CD4-positive, alpha-beta T cell (primary cell): Measurements from ENCODE around the gene EML3. TPM values are rescaled to one million over a fixed set of nuclear protein-coding genes. Genes with fewer than 3 reads are reported as not detected.
"Not testable (repeated sequence)": the region's sequence is repeated elsewhere in the genome, so short reads cannot be mapped to it uniquely, and the experiment has no call there.

Source experiments
- ATAC-seq: fragments of 200-7000 bp; cut with Tn5 transposase; one replicate; pipeline ENCODE4 v1.10.0; 2022; ENCODE audit warnings: mild to moderate bottlenecking; ENCODE audit not compliant: poor library complexity
- CTCF ChIA-PET: fragments of 350-600 bp; sonication (Branson Sonifier 250); formaldehyde crosslinking; loops from one replicate; lab custom pipeline; 2021; ENCODE audit warnings: antibody characterized with exemption, inconsistent platforms; lab: Charles Lee
- POLR2A ChIA-PET: fragments of 350-600 bp; sonication (Branson Sonifier 250); formaldehyde crosslinking; loops from one replicate; lab custom pipeline; 2021; ENCODE audit warnings: antibody characterized with exemption, inconsistent platforms; lab: Charles Lee
- DNase-seq, 14 experiments: peaks; one replicate each; pipeline ENCODE4 v3.0.0-alpha.2; 2013 to 2020; ENCODE audit warnings: mixed read lengths in 2 of 14
- H3K27ac ChIP-seq, 2 donors: one replicate each; pipeline versions ENCODE4 v1.5.1 to v1.7.0; 2013; ENCODE audit warnings: low read length in 2 of 2, low read depth in 1 of 2, mild to moderate bottlenecking in 1 of 2
- H3K27me3 ChIP-seq, 2 experiments: 1 replicate in 1 of 2; 2 replicates in 1 of 2; pipeline versions ENCODE4 v1.6.1 to v1.7.0; 2013; ENCODE audit warnings: low read length in 2 of 2, control low read depth in 1 of 2, mild to moderate bottlenecking in 1 of 2, moderate library complexity in 1 of 2; ENCODE audit not compliant: insufficient read depth in 2 of 2, control insufficient read depth in 1 of 2
- H3K36me3 ChIP-seq: one replicate; pipeline ENCODE4 v1.6.1; 2013; ENCODE audit warnings: low read length, control low read depth; ENCODE audit not compliant: insufficient read depth
- H3K4me1 ChIP-seq: one replicate; pipeline ENCODE4 v1.6.1; 2013; ENCODE audit warnings: low read length, control low read depth; ENCODE audit not compliant: insufficient read depth
- H3K4me3 ChIP-seq: one replicate; pipeline ENCODE4 v1.5.1; 2013; ENCODE audit warnings: mild to moderate bottlenecking, low read length, moderate library complexity
- H3K9me3 ChIP-seq, 2 experiments: 1 replicate in 1 of 2; 2 replicates in 1 of 2; pipeline versions ENCODE4 v1.6.1 to v1.7.0; 2013; ENCODE audit warnings: low read length in 2 of 2, mild to moderate bottlenecking in 2 of 2, control low read depth in 1 of 2, moderate library complexity in 1 of 2; ENCODE audit not compliant: control insufficient read depth in 1 of 2, insufficient read depth in 1 of 2
- H3K27ac Mint-ChIP-seq: one replicate; pipeline ENCODE4 v1.8.0; 2020; ENCODE audit warnings: mixed read lengths
- H3K27me3 Mint-ChIP-seq: one replicate; pipeline ENCODE4 v1.8.0; 2021; ENCODE audit warnings: mixed read lengths
- H3K36me3 Mint-ChIP-seq: one replicate; pipeline ENCODE4 v1.8.0; 2021; ENCODE audit warnings: low read depth, mixed read lengths
- H3K4me1 Mint-ChIP-seq: one replicate; pipeline ENCODE4 v1.8.0; 2021; ENCODE audit warnings: low read depth, mixed read lengths
- H3K4me3 Mint-ChIP-seq: one replicate; pipeline ENCODE4 v1.8.0; 2020; ENCODE audit warnings: mild to moderate bottlenecking, mixed read lengths
- H3K9me3 Mint-ChIP-seq: one replicate; pipeline ENCODE4 v1.8.0; 2020; ENCODE audit warnings: mixed read lengths
- CTCF ChIP-seq: fragments of 200-600 bp; IDR thresholded peaks from one replicate; pipeline ENCODE4 v1.8.0; 2022; ENCODE audit warnings: antibody characterized with exemption, mild to moderate bottlenecking
- intact Hi-C, 2 experiments: fragments of 100-400 bp; cut with DNase I in 1 of 2; cut with micrococcal nuclease in 1 of 2; formaldehyde crosslinking; loops; one replicate each; pipeline versions ENCODE4 v1.15.1 to v1.9.0; 2023 to 2025; cut with DNase I, micrococcal nuclease
- total RNA-seq, 174 experiments: library from RNA in 2 of 174; stranded (reverse) in 2 of 174; gene quantifications; one replicate each; pipeline ENCODE4 v1.2.3 and lab custom pipeline; 2021 to 2026

EML3 gene
- total RNA-seq, 2 experiments from 2014 or later, result 142 to 144 TPM

DNA sequence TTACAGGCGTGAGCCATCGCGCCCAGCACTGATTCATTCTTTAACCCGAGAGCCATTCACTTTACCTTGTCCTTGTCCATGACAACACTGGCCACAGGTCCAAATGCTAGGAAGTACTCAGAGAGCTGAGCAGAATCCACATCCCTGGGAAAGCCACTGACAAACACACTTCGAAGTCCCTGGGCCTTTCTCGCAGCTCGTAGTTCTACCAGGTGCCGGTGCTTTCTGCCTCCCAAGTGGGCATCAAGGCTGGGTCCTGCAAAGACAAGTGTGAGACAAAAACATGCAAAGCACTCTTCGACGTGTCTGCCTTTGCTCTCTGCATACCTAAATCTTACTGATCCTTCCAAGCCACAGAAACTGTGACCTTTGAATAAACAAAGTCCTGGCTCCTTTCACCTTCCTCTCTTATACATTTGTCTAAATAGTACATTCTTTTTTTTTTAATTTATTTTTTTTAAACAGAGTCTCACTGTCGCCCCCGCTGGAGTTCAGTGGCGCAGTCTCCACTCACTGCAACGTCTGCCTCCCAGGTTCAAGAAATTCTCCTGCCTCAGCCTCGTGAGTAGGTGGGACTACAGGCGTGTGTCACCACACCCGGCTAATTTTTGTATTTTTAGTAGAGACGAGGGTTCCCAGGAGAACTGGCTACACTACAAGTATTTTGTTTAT, 23.5 kb downstream of the EML3 start:
- ChIA-PET CTCF (no interaction called here), POLR2A (interaction anchor here (1.8 to 2.0 kb wide), 2 partner anchors 15 to 76 kb away, joined by 4 to 9 read pairs; partner anchors contain the start of genes C11orf98, CSKMT and EEF1G)
- Mint-ChIP-seq H3K36me3 (peaks cover 60% of the 10 kb centered on the region), H3K9me3 (no peaks in the 10 kb centered on the region), H3K27ac (peak overlapping the region; percentile 89), H3K4me3 (peak overlapping the region; percentile 91), H3K4me1 (peaks cover 56% of the 10 kb centered on the region), H3K27me3 (no peaks in the 10 kb centered on the region)
- no peaks in the 10 kb centered on the region for H3K9me3 ChIP-seq
- H3K4me3 ChIP-seq, result no peak overlapping the region
- H3K27me3 ChIP-seq, result no peaks in the 10 kb centered on the region
- no peak overlapping the region for H3K27ac ChIP-seq
- H3K36me3 ChIP-seq, result peaks cover 45% of the 10 kb centered on the region
- intact Hi-C loops, result no loop called here
- H3K4me1 ChIP-seq, result peaks cover 38% of the 10 kb centered on the region
- ATAC-seq (no peak), DNase-seq (peak in 2 of 14 experiments; percentile 38 to 57)
- no peak for TF ChIP-seq CTCF

- H3K4me3 ChIP-seq, intact Hi-C loops, ATAC-seq, H3K27me3 ChIP-seq, H3K4me1 ChIP-seq, H3K27ac ChIP-seq, H3K9me3 ChIP-seq, H3K9me3 Mint-ChIP-seq, DNase-seq, CTCF ChIA-PET, H3K27ac Mint-ChIP-seq, H3K27me3 Mint-ChIP-seq, H3K4me3 Mint-ChIP-seq: not testable (repeated sequence)
- Mint-ChIP-seq H3K36me3 (peaks cover 59% of the 10 kb centered on the region), H3K4me1 (peaks cover 20% of the 10 kb centered on the region)
- POLR2A ChIA-PET, result interaction anchor here (1.2 kb wide), 1 partner anchor 11 kb away, joined by 6 read pairs; the partner anchor contains the start of gene EEF1G
- H3K36me3 ChIP-seq, result peaks cover 58% of the 10 kb centered on the region
Measured at GRCh38 chr11:62585356-62585755, 27.2 kb downstream of the EML3 start.

- POLR2A ChIA-PET, result interaction anchor here (1.2 to 4.4 kb wide), 2 partner anchors 10 to 146 kb away, joined by 3 to 19 read pairs; partner anchors contain the start of genes HNRNPUL2 and TUT1
- ATAC-seq, intact Hi-C loops, H3K27ac Mint-ChIP-seq, H3K4me1 Mint-ChIP-seq, H3K4me3 Mint-ChIP-seq, H3K27me3 ChIP-seq, H3K27ac ChIP-seq, H3K4me3 ChIP-seq, H3K4me1 ChIP-seq, H3K9me3 ChIP-seq, H3K27me3 Mint-ChIP-seq, DNase-seq, CTCF ChIA-PET, H3K9me3 Mint-ChIP-seq: not testable (repeated sequence)
- H3K36me3 Mint-ChIP-seq, result peaks cover 69% of the 10 kb centered on the region
- H3K36me3 ChIP-seq, result peaks cover 60% of the 10 kb centered on the region
Measured at GRCh38 chr11:62581735-62582134, 30.8 kb downstream of the EML3 start.

DNA sequence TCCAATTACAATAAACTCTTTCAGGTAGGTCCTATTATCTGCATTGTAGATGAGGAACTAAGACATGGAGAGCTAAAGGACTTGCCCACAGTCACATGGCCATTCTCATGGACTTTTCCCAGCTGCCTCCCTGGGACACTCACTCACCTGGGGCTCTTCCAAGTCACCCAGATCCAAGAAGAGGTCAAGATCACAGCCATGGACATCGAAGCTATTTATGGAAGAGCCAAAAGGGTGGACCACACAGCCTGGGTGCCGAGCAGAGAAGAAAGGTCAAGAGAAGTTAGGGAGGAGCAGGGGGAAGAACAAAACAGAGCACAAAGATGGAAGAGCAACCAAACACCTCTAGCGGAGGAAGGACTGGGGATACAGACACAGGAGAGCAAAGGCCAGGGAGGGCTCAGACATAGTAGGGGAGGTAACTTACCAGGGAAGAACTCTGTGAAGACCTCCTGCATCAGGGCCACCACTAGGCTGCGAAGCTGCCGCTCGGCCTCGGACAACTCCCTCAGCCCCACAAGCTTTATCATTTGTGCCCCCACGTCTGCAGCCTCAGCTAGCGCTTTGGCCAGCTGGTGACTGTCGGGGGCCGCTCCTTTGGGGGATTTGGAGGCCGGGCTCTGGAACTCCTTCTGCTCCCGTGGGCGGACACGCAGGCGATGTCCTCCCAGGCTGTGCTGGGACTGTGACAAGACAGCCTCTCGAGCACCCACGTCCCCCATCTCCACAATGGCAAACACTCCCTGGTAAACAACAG, 31.4 kb downstream of the EML3 start:
- H3K36me3 Mint-ChIP-seq, result peaks cover 72% of the 10 kb centered on the region
- no peak overlapping the region for H3K27ac ChIP-seq
- intact Hi-C loops, result no loop called here
- H3K9me3 Mint-ChIP-seq, result no peaks in the 10 kb centered on the region
- no peak overlapping the region for H3K27ac Mint-ChIP-seq
- POLR2A ChIA-PET, result interaction anchor here (1.2 to 4.4 kb wide), 2 partner anchors 11 to 146 kb away, joined by 3 to 19 read pairs; partner anchors contain the start of genes HNRNPUL2 and TUT1
- no peaks in the 10 kb centered on the region for H3K4me1 ChIP-seq
- H3K27me3 ChIP-seq, result no peaks in the 10 kb centered on the region
- TF ChIP-seq CTCF, result no peak
- H3K36me3 ChIP-seq, result peaks cover 64% of the 10 kb centered on the region
- H3K4me3 ChIP-seq, result no peak overlapping the region
- CTCF ChIA-PET, result interaction anchor here (0.6 kb wide), 2 partner anchors 92 to 268 kb away, joined by 3 to 4 read pairs; no protein-coding TSS in a partner anchor
- H3K4me1 Mint-ChIP-seq, result no peaks in the 10 kb centered on the region
- no peak overlapping the region for H3K4me3 Mint-ChIP-seq
- H3K9me3 ChIP-seq, result no peaks in the 10 kb centered on the region
- no peak for ATAC-seq
- no peak for DNase-seq
- H3K27me3 Mint-ChIP-seq, result no peaks in the 10 kb centered on the region
